GM11168 (cell line): ENCODE data around the gene MIPEP.

Source experiments
- in situ Hi-C: fragments of 300-500 bp; cut with MboI; formaldehyde crosslinking; loops from one replicate; pipeline ENCODE4 v1.12.0; 2022; ENCODE audit warnings: low sequenced_read_pairs; ENCODE audit not compliant: unreplicated experiment

The MIPEP gene

DNA sequence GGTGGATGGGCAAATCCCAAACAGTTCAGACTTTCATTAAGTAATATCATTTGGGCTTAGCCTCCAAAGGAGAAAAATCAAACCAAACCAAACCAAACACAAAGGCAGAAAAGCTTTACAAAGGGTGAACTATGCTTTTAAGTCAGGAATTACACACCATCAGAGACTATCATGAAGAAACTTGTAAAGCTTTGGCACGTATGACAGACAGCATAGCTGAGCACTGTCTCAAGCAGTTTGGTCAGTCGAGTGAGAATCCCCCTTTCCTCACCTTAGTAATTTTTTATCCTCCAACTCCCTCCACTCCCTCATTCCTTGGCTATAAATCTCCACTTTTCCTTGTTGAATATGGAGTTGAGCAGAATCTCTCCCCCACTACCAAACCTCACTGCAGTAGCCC is 72.1 kb downstream of the MIPEP start:
- in situ Hi-C loops = no loop called here

DNA sequence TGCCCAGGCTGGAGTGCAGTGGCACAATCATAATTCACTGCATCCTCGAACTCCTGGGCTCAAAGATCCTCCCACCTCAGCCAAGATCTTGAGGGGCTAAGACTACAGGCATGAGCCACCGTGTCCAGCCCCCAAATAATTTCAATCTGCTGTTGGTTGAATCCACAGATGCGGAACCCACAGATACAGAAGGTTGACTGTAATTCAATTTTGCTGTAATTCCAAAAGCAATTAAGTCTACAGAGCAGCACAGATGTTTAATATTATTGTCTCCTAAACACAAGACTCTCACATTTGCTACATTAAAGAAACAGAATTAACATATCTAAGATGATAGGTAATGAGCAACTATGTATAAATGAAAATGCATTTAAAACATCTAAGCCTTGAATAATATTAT is 75.6 kb downstream of the MIPEP start:
- in situ Hi-C loops = no loop called here

DNA sequence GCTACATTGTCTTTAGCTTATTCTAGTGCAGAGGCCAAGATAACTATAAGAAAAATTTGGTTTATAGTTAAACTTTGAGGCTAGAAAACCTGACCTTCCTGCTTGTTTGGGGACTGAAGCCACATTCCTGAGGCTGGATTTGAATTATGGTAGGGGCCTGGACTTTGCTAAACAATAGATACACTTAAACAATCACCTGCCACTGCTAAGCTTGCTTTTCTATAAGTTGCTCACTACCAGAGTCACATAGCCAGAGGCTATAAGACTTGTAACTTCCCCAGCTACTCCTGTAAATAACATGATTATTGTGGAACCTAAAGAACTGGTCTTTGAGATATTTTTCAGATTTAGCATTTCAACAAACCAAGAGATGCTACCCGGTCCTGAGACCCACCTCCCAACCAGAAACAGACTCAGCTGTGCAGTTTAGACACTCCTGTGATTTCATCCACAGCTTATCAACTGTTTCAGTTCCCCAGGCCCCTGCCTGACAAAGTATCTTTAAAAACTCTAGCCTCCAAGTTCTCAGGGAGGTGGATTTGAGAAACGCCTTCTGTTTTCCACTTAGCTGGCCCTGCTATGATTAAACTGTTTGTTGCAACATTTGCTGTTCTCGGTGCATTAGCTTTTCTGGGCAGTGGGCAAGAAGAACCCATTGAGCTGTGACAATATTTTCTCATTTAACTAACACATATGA is 77.7 kb downstream of the MIPEP start:
- in situ Hi-C loops = no loop called here

DNA sequence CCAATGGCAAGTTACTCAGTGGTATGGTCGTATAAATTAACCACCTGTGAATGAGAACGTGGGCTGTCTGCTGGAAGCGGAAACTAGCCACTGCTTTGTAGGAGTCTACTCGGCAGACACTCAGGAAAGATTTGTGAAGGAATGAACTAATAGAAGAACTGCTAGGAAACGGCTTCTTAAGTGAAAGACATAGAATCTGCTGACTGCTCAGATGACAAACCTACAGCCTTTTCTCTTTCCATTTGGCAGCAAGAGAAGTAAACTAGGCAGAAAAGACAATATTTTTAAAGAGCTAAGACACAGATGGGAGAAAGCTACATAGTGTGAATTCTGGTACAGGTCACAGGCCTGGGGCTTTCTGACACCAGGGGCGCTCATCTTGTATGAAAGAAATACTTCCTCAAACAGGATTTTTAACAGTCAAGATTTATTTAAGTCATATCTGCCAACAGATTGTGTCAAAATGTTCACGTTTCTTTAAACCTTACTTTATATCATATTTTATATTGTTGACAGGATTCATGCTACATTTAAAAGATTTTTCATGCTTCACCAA is 78.4 kb downstream of the MIPEP start:
- in situ Hi-C loops = no loop called here

DNA sequence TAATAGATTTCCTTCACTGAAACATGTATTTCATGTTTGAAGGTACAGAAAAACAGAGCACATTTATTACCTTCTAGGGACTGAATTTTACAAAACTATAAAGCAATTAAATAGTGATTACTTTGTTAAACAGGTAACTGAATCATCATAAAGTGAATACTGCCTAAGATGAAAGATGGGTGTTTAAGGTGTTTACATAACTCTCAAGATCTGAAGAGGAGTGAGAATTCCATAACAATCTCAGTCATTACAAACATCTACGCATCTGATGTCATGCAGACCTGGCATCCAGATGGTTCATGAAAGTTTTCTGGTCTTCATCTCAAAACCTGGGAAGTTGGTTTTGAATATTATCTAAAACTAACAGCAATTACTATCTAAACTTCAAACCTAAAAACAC is 80.4 kb downstream of the MIPEP start:
- in situ Hi-C loops = no loop called here

DNA sequence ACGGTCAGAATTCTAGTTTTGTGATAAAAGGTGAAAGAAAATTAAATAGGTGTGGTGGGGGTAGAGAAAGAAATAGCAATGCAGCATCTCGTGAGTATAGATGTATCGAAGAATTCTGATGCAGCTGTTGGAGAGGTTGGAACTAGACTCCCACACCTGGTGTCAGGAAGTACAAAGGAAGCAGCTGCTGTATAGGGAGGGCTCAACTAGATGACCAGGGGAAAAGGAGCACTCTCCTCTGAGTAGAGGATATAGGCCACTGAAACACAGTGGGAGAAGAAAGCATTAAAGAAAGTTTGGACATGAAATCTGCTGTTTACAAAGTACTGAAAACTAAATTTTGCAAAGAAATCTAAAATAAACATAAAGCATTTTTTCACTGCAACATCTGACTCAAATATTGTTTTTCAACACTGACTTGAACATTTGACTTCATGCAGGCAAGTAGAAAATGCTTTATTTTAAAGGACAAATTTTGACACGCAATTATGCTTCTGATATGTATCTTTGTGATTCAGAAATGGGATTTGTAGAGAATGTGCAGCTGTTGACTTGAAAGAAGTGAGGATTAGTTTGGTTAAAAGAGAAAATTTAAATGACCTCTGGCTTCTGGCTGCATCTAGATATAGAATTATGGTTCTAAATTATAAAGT is 82.2 kb downstream of the MIPEP start:
- in situ Hi-C loops = no loop called here

DNA sequence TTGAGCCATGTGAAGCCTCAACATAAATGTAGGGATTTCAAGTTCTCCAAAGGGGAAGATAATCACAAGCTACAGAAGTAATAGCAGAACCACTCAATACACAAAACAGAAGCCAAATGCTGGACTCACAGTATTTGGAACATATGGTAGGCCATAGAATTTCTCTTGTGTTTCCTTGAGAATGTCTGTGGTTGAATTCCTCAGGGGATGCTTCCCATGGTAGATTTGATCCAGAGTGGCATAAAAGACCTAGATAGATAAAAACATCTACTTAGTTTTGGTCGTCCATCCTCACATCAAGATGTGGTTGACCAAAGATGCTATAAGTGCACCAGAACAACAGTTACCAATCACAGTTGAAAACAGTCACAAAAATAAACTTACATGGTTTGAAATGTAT is 83.4 kb downstream of the MIPEP start:
- in situ Hi-C loops = no loop called here

DNA sequence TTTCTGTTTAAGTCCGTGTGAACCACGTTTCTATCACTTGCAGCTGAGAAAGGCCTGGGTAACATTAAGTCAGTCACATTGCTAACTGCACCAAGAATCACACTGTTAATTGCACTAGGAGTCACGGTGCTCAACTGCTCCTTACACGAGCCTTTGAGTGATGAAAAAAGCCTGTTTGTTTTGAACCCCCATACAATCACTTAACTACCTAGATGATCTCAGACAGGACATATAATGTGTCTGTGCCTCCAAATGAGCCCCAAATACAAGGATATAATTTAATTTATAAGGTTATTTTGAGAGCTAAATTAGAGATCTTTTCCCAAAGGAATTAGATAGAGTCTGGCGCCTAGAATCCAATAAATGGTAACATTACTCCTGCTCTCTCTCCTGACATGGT is 84.1 kb downstream of the MIPEP start:
- in situ Hi-C loops = no loop called here

DNA sequence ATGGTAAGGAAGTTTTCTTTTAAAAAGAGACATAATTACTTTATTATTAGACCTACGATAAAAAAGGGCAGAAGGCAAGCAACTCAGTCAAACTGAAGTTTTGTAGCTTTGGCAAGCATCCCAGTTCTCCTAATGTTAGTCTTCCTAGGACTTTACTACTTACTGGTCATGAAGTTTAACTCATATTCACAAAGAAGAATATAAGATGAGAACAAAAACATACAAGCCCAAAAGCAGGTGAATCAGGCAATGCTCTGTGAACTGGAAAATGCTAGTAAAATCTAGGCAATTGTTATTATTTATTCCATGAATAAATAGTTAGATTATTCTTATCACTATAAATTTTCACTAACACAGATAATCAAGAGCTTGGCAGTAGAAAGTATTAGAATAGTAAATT is 85.0 kb downstream of the MIPEP start:
- in situ Hi-C loops = no loop called here

DNA sequence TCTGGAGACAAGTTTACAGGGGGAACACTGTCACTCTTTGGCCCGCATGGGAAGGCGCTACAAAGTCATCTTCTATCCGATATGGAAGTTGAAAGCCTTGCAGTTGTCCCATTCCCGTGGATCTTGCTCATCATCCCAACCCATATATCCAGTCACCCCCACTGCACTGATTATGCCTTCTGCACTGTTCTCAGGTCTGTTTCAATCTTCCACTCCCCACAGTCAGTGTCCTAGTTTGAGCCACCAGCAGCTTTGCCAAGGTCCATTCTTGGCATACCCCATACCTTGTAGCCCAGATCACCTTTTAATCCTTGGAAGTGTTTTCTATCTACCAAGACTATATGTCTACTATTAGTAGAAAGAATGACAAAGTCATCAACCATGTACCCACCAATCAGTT is 88.1 kb downstream of the MIPEP start:
- in situ Hi-C loops = no loop called here

DNA sequence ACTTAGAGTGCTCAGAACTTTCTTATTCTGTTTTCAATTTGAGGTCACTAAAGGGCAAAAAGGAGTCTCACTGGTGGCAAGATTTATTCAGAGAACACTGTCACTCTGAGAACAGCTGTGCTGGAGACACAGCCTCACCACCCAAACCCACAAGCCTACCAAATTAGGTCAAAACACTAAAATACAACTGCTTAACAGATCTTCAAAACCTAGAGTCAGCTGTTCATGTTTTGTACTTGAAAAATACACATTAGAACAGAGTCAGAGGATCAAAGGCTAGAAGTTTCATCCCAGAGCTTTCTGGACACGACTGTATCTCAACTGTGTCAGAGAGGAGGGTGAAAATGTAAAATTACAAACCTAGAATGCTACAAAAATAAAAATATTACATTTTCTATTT is 89.3 kb downstream of the MIPEP start:
- in situ Hi-C loops = no loop called here

DNA sequence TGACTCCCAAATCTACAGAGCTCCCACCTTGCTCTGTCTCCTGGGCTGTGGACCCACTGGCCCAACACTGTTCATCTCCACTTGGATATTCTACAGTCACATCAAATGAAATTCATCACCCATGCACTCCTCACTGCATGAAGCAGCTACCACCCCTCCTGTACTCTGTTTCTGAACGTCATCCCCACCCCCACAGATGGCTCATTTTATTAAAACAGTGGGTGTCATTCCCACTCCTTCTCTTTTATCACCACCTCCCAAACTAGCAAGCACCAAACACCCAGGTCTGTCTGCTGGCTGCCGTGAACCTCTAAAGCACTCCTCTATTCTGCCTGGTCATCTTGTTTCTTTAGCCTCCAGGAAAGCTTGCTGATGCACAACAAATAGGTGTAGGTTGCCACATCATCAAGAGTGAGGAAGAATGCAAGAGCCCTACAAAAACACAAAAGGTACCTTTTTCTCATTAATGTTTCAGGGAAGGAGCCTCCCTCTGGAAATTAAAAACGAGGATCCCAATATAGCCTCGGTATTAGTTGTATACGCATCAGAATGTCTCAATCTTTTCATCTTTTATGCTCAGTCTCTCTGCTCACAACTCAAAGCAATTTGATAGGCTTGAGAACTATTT is 91.8 kb downstream of the MIPEP start:
- in situ Hi-C loops = no loop called here

DNA sequence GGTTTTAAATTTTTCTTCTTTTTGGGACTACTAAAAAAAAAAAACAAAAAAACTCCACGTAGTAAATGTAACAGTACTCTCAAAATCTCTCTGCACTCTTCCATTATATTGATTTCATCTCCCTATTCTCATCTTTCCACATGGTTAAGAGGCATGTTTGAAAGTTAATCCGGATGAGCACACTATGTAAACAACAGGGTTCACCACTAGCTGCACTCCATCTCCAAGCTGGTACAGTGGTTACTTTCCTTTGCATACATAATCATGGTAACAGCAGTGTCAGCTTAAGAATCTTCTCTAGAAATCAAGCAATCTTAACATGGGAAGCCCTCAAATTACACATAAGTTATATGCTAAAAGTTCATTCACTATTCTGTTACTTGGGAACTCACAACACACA is 92.6 kb downstream of the MIPEP start:
- in situ Hi-C loops = no loop called here

DNA sequence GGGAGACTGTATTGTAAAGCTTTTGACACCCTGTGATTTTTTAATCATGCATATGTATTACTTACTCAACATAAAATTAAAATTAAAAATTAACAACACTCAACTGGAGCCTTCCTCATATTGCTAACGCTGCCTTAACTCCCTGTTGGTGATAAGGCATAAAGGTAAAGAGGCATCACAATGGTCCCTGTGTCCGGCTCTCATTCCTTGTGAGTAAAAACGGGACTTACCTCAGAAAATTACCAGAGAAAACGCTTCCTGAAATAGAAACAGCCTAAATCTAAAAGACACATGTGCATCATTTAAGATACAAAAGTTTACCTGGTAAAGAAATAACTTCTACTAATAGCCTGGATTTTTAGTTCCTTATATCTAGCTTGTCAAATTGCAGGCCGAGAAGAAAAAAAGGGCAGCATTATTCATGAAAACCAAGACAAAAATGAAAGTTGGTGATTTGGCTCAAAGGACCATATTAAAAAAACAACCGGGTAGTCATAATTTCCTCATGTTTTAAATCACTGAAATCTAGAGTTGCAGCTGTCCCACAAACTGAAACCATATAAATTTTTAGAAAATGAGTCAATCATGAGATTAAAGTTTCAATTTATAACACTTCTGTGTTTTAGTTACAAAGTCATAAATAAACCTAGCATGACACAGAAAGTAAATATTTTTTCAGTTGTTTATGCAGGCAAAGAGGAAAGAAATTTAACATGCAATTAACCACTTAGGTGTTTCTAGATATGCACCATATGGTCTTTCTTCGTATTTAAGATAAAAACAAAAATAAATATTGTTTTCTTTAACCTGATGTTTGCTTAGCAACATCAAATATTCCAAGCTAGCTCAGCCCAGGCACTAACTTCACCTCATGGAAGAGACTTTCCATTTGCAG is 94.7 kb downstream of the MIPEP start:
- in situ Hi-C loops = no loop called here

DNA sequence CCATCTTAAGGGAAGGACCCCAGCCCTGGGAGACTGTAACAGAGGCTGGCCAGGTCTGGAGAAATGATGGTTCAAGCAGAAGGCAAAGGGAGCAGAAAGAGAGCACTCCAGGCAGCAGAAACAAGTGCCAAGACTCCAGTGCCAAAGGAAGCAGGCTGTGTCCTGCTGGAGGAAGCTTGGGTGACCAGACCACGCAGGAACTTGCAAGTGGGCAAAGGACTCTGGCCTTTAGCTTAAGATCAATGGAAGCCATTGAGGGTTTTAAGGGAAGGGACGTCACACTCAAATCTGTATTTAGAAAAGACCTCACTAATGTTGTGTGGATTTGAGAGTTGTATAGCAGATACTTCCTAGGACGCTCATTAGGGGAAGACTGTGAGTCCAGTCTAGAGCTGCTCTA is 95.5 kb downstream of the MIPEP start:
- in situ Hi-C loops = no loop called here

DNA sequence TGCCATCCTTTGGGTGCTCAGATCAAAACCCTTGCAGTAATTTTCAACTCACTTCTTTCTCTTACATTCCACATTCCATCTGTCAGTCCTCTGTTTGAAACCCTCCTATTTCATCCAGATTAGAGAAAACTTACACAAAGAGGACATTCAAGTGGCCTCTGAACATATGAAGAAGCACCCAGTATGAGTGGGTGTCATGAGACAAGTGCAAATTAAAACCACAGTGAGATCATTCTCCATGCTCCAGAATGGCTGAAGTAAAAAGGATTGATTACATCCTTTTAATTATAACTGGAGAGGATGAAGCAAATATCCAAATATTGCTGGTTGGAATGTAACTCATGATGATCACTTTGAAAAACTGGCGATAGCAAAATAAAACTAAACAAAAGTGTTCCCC is 96.5 kb downstream of the MIPEP start:
- in situ Hi-C loops = no loop called here

DNA sequence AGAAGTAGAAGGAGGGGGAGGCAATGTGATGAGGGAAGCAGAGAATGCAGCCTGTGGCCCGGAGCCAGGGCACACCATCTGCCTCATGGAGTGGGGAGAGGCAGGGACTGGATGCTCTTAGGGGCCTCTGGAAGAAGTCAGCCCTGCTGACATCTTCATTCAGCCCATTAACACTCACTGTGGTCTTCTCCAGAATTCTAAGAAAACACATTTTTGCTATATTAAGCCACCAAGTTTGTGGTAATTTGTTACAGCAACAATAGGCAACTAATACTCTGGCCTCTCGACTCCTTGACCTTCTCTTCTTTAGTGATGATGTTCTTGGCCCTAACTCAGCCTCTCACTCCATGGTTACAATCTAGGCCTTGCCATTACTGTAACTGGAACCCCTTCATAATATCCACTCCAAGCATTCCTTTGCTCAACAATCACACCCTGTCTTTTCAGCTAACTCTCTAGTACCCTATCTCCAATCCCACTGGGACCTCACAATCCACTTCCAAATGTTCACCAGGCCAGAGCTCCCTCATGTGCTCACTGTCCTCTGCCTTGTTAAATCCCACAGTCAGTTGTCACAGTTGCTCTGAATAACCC is 98.5 kb downstream of the MIPEP start:
- in situ Hi-C loops = no loop called here

DNA sequence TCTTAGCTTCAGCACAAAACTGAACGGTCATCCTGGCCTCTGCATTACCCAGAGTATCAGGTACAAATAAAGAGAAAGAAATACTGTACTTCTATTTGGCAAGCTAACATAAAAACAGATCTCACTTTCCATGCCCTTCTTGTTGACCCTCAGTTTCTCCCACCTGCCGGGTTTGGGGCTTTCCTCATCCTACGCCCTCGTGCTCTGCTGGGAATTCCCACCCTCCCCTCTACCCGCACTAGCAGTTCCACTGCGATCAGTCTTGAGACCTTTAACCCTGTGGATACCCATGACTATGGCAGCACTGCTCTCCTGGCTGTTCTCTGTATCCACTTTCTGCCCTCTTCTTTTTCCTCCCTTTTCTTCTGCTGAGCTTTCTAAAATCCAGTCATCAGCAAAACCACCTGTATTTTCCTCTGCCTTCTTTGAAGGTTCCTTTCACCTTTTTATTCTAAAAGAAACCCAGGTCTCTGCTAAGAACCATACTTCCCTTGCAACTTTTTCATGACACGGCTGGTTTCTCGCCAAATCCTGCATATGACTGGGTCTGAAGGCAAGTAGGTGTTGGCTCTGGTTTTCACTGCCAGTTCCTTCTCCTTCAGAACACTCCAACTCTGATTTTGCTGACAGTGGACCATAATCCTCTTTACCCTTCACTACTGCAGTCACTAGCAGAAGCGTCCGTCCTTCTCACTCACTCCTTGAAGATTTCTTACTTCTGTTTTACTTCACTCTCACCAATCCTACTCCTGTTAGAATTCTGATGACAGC is 99.4 kb downstream of the MIPEP start:
- in situ Hi-C loops = no loop called here

DNA sequence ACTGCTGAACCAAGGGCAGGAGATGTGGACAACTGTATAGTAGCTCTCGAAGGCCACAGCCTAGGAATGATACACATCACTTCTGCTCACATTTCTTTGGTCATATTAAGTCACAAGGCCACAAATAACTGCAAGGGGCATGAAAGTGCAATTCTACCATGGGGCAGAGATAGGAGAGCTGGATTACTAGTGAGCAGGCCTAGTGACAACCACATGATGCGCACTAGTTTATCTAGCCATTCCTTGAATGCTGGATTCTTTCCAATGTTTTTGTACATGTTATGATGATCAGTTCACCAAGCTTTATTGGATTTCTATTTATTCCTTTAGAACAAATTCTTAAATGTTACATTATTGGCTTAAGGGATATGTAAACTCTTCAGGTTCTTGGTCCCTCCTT is 100.7 kb downstream of the MIPEP start:
- in situ Hi-C loops = no loop called here
